NCI-H1417 treated with DMSO at 0.1 percent for 48 hours (cell line): ENCODE data around the gene SLC9A1.
"Not testable (repeated sequence)": the region's sequence is repeated elsewhere in the genome, so short reads cannot be mapped to it uniquely, and the experiment has no call there.

ENCODE experiments used
- DNase-seq: peaks from one replicate; lab custom pipeline; 2025; lab: John Stamatoyannopoulos, UW

SLC9A1 gene

GRCh38 chr1:27132624-27133023, 22.3 kb downstream of the SLC9A1 start:
- no peak for DNase-seq

DNA sequence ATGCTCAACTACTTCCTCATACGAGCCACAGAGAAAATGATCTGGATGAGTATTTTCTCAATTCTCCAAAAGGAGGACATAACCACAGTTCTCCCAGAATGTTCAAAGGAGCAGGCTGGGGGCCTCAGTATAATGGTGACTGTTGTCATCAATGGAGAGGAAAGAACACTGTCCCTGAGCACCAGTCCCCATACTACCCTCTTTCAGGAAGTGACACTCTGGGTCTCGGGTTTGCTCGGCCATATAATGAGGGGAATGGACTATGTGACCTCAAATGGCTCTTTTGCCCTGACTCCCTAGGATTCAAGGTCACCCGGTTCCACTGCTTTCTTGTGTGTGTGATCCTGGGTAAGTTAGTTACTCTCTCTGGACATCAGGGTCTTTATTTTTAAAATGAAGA, 22.8 kb downstream of the SLC9A1 start:
- no peak for DNase-seq

- no peak for DNase-seq
These were observed 24.1 kb downstream of the SLC9A1 start for GRCh38 chr1:27130798-27131197.

DNA sequence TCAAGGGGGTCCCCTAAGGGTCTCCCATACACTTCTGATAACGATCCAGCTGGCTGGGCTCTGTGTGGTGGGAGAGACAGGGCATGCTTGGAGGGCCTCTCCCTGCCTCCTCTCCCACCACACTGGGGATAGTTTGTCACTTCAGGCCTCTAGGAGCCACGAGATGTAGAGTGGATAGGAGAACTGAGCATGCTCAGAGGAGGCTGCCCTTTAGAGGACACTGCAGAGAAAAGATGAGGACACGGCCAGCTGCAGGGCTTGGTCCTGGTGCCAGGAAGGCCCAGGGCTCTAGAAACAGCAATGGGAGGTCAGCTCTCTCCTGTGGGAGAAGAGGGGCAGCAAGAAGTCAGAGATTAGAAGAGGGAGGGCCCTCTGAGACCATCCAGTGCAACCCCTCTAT, 25.7 kb downstream of the SLC9A1 start:
- DNase-seq, result no peak

DNA sequence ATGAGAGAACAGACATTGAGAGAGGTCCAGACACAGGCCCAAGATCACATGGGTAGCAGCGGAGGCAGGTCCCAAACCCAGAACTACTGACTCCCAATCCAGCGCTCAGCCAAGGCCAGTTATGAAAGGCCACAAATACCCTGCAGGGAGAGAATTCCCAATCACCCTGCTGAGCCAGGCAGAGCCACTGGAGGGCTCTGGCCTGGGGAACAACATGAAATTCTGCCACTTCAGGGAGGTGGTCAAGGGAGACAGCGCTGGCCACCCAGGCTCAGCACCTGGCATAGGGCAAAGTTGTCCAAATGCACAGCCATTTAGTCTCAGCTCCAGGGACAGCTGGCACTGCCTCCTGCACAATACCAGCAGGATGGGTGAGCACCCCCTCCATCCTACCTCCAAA, 27.5 kb downstream of the SLC9A1 start:
- no peak for DNase-seq

DNA sequence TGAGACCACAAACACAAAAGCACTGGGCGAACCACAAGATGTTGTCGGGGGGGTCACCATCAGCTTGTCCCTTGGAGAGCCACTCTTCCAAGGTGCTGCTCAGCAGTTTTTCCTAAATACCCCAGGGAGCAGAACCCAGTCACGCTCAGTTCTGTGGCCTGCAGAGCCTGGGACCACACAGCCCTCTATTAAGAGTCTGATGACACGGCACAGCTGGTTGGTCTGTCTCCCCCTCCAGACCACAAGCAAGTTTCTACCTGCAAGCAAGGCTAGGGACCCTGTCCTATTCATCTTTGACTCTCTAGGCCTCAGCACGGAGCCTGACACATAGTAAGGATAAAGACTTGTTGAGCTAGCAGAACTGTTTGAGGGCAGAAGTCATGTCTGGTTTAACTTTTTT, 28.5 kb downstream of the SLC9A1 start:
- DNase-seq, result no peak

- not testable (repeated sequence) for DNase-seq
These were observed 29.8 kb downstream of the SLC9A1 start for GRCh38 chr1:27125125-27125524.

GRCh38 chr1:27124405-27124804, 30.5 kb downstream of the SLC9A1 start:
- no peak for DNase-seq

DNA sequence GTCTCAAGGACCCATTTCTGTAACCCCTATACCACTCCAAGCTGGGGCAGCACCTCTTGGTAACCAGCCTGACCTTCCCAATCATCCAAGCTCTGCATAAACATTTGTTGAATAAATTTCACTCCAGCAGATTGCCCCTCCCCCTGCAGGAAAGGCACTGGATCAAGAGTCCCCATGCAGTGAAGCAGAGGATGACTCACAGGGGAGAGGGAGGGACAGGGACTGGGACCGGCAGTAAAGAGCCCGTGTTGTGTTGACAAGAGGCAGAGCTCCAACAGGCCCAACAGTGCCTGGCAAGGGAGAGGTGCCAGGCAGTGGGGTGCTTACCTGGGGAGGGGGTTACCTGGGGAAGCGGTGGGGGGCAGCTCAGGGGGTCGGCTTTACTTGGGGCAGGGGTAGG, 32.3 kb downstream of the SLC9A1 start:
- no peak for DNase-seq

DNA sequence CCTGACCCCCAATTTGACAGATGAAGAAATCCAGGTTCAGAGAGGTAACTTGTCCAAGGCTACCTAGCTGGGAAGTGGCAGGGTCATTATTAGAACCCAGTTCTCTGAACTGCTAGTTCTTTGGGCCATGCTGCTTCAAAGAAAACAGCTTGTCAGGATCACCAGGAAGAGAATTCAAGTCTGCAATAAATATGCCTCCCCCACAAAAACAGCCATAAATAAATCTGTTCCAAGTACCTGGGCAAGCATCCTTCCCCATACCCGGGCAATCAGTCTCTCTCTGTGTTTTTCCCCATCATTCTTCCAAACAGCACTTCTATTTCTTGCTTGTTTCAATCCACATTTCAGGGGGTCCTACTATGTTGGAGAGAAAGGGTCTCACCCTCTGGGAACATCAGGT, 34.1 kb downstream of the SLC9A1 start:
- no peak for DNase-seq

DNA sequence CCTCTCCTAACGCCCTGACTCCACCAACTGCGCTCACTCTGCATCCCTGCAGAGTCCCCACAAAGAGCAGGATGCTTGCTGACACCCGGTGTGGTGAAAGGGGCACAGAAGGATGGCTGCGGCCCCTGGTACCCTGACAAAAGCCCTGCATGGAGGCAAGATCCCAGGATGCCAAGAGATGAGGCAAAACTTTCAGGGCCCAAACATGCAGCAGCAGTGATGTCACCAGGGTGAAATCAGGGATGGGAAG, 36.6 kb downstream of the SLC9A1 start:
- no peak for DNase-seq

- no peak for DNase-seq
These were observed 37.0 kb downstream of the SLC9A1 start for GRCh38 chr1:27117733-27118439.

DNA sequence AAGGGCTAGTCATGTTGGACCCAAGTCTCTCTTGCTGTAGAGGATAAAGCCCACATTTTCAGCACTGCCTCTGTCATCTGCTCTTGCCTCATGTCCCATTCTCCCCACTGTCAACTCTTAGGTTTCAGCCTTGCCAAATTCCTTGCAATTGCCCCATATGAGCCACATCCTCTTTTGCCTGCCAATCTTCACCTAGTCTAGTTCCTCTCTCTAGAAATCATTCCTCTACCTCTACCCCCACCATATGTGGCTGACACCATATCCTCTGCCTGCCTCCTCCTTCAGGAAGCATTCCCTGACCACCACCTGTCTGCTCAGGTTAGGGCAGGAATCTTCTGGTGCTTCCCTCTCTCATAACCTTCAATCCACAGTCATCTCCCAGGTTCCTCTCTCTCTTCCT, 38.2 kb downstream of the SLC9A1 start:
- no peak for DNase-seq

DNA sequence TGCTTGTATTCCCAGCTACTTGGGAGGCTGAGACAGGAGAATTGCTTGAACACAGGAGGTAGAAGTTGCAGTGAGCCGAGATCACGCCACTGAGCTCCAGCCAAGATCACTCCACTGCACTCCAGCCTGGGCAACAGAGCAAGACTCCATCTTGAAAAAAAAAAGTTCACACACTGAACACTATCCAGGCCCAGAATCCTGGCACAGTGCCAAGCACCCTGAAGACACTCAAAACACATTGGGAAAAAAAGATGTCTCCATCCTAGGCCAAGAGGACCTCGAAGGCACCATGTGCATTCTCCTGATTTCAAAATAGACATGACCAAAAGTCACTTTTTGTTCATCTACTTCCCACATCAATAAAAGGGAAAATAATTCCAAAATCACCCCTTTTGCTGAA, 38.7 kb downstream of the SLC9A1 start:
- DNase-seq, result no peak

DNA sequence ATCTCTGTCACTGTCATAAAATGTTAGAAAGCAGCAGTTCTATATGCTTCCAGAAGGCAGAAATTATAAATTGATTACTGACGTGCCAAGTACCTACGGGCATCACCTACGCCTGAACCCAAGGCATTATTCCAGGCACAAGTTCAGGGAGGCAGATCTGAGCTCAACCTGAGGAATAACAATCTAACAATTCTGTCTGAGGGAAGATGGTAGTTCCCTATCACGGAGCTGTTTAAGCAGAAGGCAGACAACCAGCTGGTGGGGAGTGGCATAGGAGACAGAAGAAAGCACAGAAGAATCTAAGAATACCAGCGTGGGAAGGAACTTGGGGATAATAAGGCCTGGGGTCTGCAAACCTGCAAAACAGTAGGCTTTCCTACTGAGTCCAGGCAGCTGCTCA, 40.4 kb downstream of the SLC9A1 start:
- no peak for DNase-seq

- DNase-seq, result no peak
These were observed 41.1 kb downstream of the SLC9A1 start for GRCh38 chr1:27113861-27114260.

DNA sequence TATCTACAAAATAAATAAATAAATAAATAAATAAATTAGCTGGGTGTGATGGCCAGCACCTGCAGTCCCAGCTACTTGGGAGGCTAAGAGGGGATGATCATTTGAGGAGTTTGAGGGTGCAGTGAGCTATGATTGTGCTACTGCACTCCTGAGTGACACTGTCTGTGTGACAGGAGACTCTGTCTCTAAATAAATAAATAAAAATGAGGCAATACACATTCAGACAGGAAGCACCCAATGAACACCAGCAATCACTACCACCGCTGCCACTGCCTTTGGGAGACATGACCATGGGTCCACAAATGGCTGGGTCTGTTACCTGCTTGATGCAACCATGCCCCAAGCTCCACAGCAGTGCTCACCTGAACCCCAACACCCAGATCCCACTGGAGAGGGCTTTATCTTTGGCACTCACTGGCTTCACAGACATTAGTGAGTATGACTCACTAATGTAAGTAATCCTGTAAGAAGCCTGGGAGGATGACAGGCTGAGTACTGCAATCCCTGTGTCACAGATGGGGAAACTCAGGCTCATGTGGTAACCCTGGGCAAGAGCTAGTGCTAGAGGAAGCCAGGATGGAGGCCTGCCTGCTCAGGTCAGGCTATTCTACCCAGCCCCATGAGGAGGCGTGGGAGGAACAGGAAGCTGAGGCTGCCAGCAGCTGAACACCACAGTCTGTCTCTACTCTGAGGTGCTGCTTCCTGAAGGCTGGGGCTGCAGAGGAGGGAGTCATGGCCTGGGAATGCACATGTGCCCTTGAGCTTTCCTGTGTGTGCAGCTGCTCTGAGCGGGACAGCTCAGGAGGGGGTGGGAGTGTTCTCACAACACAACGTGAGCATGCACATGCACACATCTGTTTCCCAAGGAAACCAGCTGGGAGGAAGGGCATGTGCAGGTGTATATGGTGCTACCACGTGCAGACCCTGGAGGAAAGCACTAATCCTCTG, 43.0 kb downstream of the SLC9A1 start:
- DNase-seq, result no peak

DNA sequence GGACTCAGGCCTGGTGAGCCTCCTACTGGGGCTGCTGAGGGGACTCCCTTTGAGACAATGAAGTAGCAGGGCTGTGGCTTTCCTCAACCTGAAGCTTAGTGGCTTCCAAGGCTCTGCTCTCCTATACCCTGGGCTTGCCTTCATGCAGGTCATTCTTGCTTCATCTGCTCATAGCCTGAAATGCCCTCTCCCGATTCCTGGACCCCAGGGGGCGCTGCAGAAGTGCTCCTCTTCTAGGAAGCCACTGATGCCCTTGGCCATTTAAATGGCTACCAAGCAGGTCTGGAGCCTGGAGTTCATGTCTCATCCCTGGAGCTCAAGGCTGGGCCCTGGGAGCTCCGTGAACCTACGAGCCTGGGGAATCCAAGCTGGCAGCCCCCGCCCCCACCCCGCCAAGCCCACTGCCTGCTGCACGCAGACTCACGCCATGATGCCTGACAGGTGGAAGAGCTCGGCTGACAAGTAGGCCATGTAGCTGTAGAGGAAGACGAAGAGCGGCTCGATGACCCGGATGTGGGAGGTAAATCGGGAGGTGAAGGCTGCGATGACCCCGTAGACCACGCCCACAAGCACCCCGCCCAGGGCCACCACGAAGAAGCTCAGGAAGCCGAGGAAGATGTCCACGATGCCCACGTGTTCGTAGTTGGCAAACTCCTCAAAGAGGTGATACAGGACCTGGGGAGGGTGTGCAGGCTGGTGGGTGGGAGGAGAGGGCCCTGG, 45.7 kb downstream of the SLC9A1 start:
- DNase-seq, result no peak

DNA sequence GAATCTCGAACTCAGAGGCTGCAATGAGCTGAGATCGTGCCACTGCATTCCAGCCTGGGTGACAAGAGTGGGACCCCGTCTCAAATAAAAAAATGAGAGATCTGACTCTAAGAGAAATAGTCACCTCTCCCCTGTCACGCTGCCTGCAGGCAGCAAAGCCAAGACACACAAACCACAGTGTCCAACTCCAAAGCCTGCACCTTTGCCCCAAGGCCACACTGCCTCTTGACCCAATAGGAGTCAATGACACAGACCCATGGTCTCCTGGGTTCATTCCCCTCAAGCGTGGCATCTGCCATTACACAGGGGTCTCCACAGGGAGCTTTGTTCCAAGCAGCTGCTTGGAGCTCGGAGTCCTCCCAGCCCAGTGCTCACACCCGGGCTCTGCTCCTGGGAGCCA, 46.3 kb downstream of the SLC9A1 start:
- no peak for DNase-seq

GRCh38 chr1:27106561-27107323, 48.2 kb downstream of the SLC9A1 start:
- no peak for DNase-seq

DNA sequence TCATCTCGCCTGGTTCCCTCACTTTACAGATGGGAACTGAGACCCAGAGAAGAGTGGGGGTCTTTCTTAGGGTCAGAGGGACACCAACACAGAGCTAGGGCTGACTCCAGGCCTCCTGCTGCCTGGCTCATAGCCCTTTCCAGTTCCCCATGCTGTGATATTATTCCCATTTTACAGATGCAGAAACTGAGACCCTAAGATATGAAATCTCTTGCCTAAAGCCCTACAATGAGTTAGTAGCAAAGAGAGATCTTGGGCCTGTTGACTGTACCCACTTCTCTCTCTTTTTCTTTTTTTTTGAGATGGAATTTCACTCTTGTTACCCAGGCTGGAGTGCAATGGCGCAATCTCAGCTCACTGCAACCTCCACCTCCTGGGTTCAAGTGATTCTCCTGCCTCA, 49.9 kb downstream of the SLC9A1 start:
- no peak for DNase-seq

- DNase-seq, result no peak
These were observed 51.4 kb downstream of the SLC9A1 start for GRCh38 chr1:27103498-27103897.
